GM18858 (cell line): ENCODE measurements around the gene HSD11B1L.
"Not testable (repeated sequence)": the region's sequence is repeated elsewhere in the genome, so short reads cannot be mapped to it uniquely, and the experiment has no call there.

Source experiments
- ATAC-seq: cut with Tn5 transposase; IDR thresholded peaks from one replicate; pipeline ENCODE4 v1.9.1; 2021; ENCODE audit not compliant: unreplicated experiment

HSD11B1L gene

GRCh38 chr19:5686647-5687359, 6.0 kb downstream of the HSD11B1L start:
- ATAC-seq: no peak

- ATAC-seq: no peak
These were observed 6.8 kb downstream of the HSD11B1L start for GRCh38 chr19:5687360-5688198.

DNA sequence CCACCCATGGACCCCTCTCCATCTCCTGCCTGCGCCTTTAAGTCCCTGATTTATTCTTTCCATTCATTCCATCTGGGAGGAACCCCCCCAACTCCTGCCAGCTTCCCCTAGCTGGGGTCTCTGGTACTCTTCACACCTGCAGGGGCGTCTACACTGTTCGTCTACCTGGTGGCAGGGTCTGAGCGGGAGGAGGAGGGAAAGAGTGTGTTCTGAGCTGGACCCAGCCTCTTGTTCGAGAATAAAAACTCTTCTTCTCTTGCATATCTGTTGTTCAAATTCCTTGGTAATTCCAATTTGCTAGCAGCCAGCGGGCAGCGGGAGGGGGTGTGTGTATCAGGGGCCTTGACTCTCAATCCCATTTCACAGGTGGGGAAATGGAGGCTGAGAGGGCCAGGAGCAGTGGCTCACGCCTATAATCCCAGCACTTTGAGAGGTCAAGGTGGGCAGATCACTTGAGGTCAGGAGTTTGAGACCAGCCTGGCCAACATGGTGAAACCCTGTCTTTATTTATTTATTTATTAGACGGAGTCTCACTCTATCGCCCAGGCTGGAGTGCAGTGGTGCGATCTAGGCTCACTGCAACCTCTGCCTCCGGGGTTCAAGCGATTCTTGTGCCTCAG, 7.5 kb downstream of the HSD11B1L start:
- not testable (repeated sequence) for ATAC-seq

GRCh38 chr19:5690125-5690954, 9.5 kb downstream of the HSD11B1L start, which contains the start of gene RPL36:
Gene RPL36 (plus strand): TSS chr19:5690295. CDS start chr19:5690508, 213 bp downstream.
- ATAC-seq: peak; percentile 35

- no peak for ATAC-seq
These were observed 10.4 kb downstream of the HSD11B1L start for GRCh38 chr19:5690955-5691821.

DNA sequence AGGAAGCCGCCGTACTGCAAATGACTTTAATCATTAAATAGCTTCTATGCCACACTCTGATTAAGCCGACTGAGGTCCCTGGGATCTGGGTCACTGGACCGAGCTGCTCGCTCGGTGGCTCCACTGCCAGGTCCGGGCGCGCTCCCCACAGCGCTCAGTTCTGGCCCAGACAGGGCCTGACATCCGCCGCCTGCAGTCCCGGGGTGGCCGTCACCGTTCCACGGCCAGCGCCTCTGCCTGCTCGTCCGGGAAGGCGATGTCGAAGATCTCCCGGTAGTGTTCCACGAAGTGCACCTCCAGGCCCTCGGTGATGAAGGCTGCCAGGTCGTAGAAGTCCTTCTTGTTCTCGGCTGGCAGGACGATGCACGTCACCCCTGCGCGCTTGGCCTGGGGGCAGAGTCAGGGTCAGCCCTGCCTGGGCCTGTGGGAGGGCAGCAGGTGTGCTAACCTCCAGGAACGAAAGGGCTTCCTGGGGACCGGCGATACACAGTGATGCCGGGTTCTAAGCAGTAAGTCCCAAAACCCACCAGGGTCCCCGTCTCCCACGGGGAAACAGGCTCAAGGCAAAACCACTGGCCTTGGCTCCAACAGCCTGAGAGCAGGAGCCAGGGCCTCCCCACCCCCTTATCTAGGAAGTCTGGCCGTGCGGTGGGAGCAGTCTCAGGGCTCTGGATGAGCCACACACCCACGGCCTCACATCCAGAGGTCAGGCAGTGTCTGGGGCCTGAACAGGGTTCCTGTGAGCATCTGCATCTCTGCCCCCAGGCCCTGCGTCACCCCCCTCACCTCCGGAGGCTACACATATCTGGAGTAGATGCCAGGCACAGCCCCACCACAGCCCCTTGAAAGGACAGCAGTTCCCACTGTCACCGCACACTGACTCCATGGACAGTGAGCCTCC, 11.2 kb downstream of the HSD11B1L start:
- no peak for ATAC-seq

DNA sequence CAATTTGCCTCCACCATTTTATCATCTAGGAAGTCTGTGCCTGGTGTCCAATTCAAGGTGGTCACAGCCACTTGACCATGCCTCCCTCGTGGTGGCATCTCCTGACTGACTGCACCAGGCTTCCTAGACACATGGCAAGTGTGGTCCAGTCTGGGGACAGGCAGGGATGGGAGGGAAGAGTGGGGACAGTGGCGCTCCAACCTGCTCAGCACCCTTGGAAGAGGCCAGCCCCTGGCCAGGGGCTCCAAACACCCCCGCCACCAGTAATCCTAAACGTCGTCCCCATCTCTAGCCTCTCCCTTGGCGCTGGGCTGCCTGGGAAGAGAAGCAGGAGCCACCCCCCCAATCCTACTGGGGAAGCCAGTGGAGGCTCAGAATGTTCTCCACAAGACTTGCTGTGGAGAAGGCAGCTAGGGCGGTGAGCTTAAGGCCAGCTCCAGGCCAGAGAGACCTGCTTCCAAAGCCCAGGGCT, 11.9 kb downstream of the HSD11B1L start:
- ATAC-seq: no peak

- ATAC-seq: no peak
These were observed 12.7 kb downstream of the HSD11B1L start for GRCh38 chr19:5693195-5694166.

GRCh38 chr19:5694167-5694955, 13.5 kb downstream of the HSD11B1L start:
- ATAC-seq: no peak

- ATAC-seq: no peak
These were observed 14.3 kb downstream of the HSD11B1L start for GRCh38 chr19:5694956-5695648.

DNA sequence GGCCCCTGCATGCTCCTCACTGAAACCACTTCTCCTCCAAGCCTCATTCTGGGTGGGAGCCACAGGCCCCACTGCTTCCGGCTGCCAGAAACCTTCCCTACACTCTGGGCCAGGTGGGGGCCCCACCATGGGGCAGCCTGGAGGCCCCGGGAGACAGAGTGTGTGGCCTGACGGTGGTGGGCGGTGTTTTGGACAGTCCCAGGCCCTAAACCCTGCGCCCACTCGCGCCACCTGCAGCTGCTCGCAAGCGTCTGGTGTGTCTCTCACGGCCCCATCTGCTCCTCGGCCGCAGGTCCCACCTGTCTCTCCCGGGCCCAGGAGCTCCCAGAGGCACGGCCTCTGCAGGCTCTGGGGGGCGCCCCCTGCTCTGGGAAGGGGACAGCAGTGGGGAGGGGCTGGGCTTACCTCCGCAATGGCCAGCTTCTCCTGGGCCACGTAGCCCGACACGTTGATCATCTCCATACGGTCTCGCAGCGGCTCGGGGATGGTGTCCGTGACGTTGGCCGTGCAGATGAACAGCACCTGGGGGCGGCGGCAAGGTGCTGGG, 14.9 kb downstream of the HSD11B1L start:
- ATAC-seq: no peak

- ATAC-seq: no peak
These were observed 15.6 kb downstream of the HSD11B1L start for GRCh38 chr19:5696196-5697021.

- no peak for ATAC-seq
These were observed 16.4 kb downstream of the HSD11B1L start for GRCh38 chr19:5697022-5697889.
